Measurements from ENCODE around the gene ZNF267. TPM values are rescaled to one million over a fixed set of nuclear protein-coding genes. Genes with fewer than 3 reads are reported as not detected.

Gene ZNF267
- total RNA-seq, 2 experiments from 2014 or later = 67.7 to 70.2 TPM

- ATAC-seq = peak; percentile 69
- Mint-ChIP-seq H3K27me3 (no peaks in the 10 kb centered on the region), H3K27ac (peak overlapping the region; percentile 97), H3K4me1 (ENCODE audit: low read depth) (peaks cover 51% of the 10 kb centered on the region), H3K9me3 (no peaks in the 10 kb centered on the region), H3K4me3 (peak overlapping the region; percentile 66), H3K36me3 (ENCODE audit: low read depth) (peaks cover 6% of the 10 kb centered on the region)
- intact Hi-C loops (cut with micrococcal nuclease) = loop anchor here (5.0 to 10.0 kb wide), 3 partner anchors 167 to 685 kb away; partner anchors contain the start of genes ARMC5 and FUS
- POLR2A ChIA-PET = interaction anchor here (0.6 to 2.8 kb wide), 10 partner anchors 9 to 690 kb away, joined by 3 to 22 read pairs (median 3); partner anchors contain the start of genes FUS and RUSF1
- CTCF ChIA-PET = interaction anchor here (0.7 to 3.1 kb wide), 21 partner anchors 8 to 916 kb away, joined by 3 to 31 read pairs (median 5); partner anchors contain the start of genes AHSP, ARMC5, FUS and HSD3B7
- peak; percentile 86 for DNase-seq
- TF ChIP-seq CTCF (IDR thresholded peaks at IDR 0.05) = no peak
Measured at GRCh38 chr16:31869511-31870201, 4.0 kb upstream of the ZNF267 start.

GRCh38 chr16:31870809-31871208, 2.8 kb upstream of the ZNF267 start:
- no peak for TF ChIP-seq CTCF (IDR thresholded peaks at IDR 0.05)
- intact Hi-C loops (cut with micrococcal nuclease) = loop anchor here (5.0 to 10.0 kb wide), 2 partner anchors 169 to 686 kb away; partner anchors contain the start of gene FUS
- no peaks in the 10 kb centered on the region for H3K9me3 Mint-ChIP-seq
- H3K4me3 Mint-ChIP-seq = no peak overlapping the region
- peaks cover 49% of the 10 kb centered on the region for H3K4me1 Mint-ChIP-seq (ENCODE audit: low read depth)
- POLR2A ChIA-PET = interaction anchor here (1.1 to 2.8 kb wide), 6 partner anchors 8 to 689 kb away, joined by 3 to 22 read pairs (median 4); a partner anchor contains a TSS
- peaks cover 17% of the 10 kb centered on the region for H3K36me3 Mint-ChIP-seq (ENCODE audit: low read depth)
- DNase-seq (no peak), ATAC-seq (no peak)
- CTCF ChIA-PET = interaction anchor here (3.1 kb wide), 1 partner anchor 12 kb away, joined by 31 read pairs; no protein-coding TSS in a partner anchor
- no peaks in the 10 kb centered on the region for H3K27me3 Mint-ChIP-seq
- H3K27ac Mint-ChIP-seq = peak overlapping the region; percentile 63

DNA sequence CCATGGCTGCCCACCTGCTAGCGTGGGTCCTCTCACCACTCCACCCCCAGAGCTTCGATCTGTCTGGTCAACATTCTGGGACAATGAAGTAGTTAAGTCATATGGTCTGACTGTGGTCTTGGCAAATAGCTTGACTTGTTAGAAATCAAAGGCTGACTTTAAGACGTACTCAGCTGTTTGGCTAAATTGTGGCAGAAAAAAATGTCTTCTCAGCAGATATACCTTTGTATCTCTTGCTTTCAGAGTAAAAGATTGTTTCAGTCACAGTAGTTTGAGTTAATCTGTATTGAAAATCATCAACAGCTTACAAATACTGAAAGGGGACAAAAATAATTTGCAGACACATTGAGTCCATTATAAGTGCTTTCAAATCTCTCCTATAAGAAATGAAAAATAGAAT, 2.1 kb upstream of the ZNF267 start:
- H3K27me3 Mint-ChIP-seq = no peaks in the 10 kb centered on the region
- TF ChIP-seq CTCF (IDR thresholded peaks at IDR 0.05) = no peak
- CTCF ChIA-PET = interaction anchor here (1.0 kb wide), 1 partner anchor 411 kb away, joined by 3 read pairs; no protein-coding TSS in a partner anchor
- H3K27ac Mint-ChIP-seq = peak overlapping the region; percentile 96
- no peaks in the 10 kb centered on the region for H3K9me3 Mint-ChIP-seq
- peaks cover 24% of the 10 kb centered on the region for H3K36me3 Mint-ChIP-seq (ENCODE audit: low read depth)
- ATAC-seq (no peak), DNase-seq (no peak)
- H3K4me1 Mint-ChIP-seq (ENCODE audit: low read depth) = peaks cover 56% of the 10 kb centered on the region
- POLR2A ChIA-PET = interaction anchor here (0.9 to 1.8 kb wide), 5 partner anchors 9 to 689 kb away, joined by 3 to 7 read pairs (median 3); a partner anchor contains a TSS
- no peak overlapping the region for H3K4me3 Mint-ChIP-seq
- intact Hi-C loops (cut with micrococcal nuclease) = loop anchor here (5.0 to 10.0 kb wide), 2 partner anchors 169 to 687 kb away; partner anchors contain the start of gene FUS

GRCh38 chr16:31872201-31872600, 1.4 kb upstream of the ZNF267 start:
- ATAC-seq = no peak
- intact Hi-C loops (cut with micrococcal nuclease) = loop anchor here (5.0 to 10.0 kb wide), 2 partner anchors 170 to 687 kb away; partner anchors contain the start of gene FUS
- CTCF ChIA-PET = interaction anchor here (0.9 to 1.7 kb wide), 3 partner anchors 159 to 414 kb away, joined by 3 to 5 read pairs (median 3); a partner anchor contains a TSS
- no peak for TF ChIP-seq CTCF (IDR thresholded peaks at IDR 0.05)
- no peak for DNase-seq
- no peak overlapping the region for H3K4me3 Mint-ChIP-seq
- H3K27me3 Mint-ChIP-seq = no peaks in the 10 kb centered on the region
- peaks cover 31% of the 10 kb centered on the region for H3K36me3 Mint-ChIP-seq (ENCODE audit: low read depth)
- H3K4me1 Mint-ChIP-seq (ENCODE audit: low read depth) = peaks cover 63% of the 10 kb centered on the region
- POLR2A ChIA-PET = interaction anchor here (0.8 to 1.5 kb wide), 3 partner anchors 22 to 394 kb away, joined by 3 read pairs; no protein-coding TSS in a partner anchor
- H3K27ac Mint-ChIP-seq = peak overlapping the region; percentile 96
- H3K9me3 Mint-ChIP-seq = no peaks in the 10 kb centered on the region

All from activated CD8-positive, alpha-beta T cell treated with anti-CD3 and anti-CD28 coated beads for 36 hours (primary cell).